Measurements from ENCODE around the gene PSD4.

DNA sequence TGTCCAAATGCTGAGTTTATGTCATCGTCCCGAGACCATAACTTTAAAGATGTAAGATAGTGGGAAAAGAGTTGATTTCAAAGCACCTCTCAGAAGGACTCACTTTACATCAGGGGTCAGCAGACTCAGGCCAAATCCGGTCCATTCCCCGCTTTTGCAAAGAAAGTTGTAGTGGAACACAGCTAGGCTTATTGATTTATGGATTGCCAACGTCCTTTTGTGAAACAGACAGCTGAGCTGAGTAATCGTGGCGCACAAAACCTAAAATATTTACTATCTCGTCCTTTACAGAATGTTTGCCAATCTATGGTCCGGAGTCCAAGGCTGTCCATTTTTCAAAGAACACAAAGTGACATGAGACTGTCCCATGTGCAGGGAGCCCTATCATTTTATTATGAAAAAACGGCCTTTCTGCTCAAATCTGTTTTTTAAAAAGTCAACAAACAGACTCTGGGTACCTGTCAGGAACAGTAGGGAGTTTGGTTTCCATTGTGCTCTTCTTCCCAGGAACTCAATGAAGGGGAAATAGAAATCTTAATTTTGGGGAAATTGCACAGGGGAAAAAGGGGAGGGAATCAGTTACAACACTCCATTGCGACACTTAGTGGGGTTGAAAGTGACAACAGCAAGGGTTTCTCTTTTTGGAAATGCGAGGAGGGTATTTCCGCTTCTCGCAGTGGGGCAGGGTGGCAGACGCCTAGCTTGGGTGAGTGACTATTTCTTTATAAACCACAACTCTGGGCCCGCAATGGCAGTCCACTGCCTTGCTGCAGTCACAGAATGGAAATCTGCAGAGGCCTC is 46.7 kb upstream of the PSD4 start, which contains the start of gene IL1RN:
- TF ChIP-seq BHLHE40 (IDR thresholded peaks at IDR 0.05; ENCODE audit: low read depth, low read length) (no peak), CHD2 (IDR thresholded peaks at IDR 0.05; ENCODE audit: low read length, partially characterized antibody) (no peak)
- TF ChIP-seq, protein P1, sequence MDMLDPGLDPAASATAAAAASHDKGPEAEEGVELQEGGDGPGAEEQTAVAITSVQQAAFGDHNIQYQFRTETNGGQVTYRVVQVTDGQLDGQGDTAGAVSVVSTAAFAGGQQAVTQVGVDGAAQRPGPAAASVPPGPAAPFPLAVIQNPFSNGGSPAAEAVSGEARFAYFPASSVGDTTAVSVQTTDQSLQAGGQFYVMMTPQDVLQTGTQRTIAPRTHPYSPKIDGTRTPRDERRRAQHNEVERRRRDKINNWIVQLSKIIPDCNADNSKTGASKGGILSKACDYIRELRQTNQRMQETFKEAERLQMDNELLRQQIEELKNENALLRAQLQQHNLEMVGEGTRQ (IDR thresholded peaks at IDR 0.05): no peak
- TF ChIP-seq, protein P2, sequence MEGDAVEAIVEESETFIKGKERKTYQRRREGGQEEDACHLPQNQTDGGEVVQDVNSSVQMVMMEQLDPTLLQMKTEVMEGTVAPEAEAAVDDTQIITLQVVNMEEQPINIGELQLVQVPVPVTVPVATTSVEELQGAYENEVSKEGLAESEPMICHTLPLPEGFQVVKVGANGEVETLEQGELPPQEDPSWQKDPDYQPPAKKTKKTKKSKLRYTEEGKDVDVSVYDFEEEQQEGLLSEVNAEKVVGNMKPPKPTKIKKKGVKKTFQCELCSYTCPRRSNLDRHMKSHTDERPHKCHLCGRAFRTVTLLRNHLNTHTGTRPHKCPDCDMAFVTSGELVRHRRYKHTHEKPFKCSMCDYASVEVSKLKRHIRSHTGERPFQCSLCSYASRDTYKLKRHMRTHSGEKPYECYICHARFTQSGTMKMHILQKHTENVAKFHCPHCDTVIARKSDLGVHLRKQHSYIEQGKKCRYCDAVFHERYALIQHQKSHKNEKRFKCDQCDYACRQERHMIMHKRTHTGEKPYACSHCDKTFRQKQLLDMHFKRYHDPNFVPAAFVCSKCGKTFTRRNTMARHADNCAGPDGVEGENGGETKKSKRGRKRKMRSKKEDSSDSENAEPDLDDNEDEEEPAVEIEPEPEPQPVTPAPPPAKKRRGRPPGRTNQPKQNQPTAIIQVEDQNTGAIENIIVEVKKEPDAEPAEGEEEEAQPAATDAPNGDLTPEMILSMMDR (IDR thresholded peaks at IDR 0.05): no peak
- TF ChIP-seq, protein P3, sequence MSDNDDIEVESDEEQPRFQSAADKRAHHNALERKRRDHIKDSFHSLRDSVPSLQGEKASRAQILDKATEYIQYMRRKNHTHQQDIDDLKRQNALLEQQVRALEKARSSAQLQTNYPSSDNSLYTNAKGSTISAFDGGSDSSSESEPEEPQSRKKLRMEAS (IDR thresholded peaks at IDR 0.05): no peak

Data from A549 (cell line).